H1 (cell line): Measurements from ENCODE around the gene RUNX1. TPM values are rescaled to one million over a fixed set of nuclear protein-coding genes. Genes with fewer than 3 reads are reported as not detected.

Experiments used
- CTCF ChIA-PET: fragments of 300-600 bp; sonication (Branson Sonifier 250); formaldehyde crosslinking; loops from one replicate; lab custom pipeline; 2021; ENCODE audit not compliant: partially characterized antibody; lab: Charles Lee
- POLR2A ChIA-PET: fragments of 300-600 bp; sonication (Branson Sonifier 250); formaldehyde crosslinking; loops from one replicate; lab custom pipeline; 2021; ENCODE audit warnings: inconsistent platforms; ENCODE audit not compliant: partially characterized antibody; lab: Charles Lee
- DNase-seq, 2 experiments: peaks; one replicate each; pipeline versions ENCODE4 v3.0.0 to v3.0.0-alpha.2; 2010 to 2022; ENCODE audit warnings: low spot score in 2 of 2, low read depth in 1 of 2, mixed read lengths in 1 of 2
- FAIRE-seq: peaks from 2 replicates; lab custom pipeline; 2011; peaks lifted over from hg19 to GRCh38; lab: Jason Lieb, UNC
- H2AFZ ChIP-seq: 2 replicates; pipeline ENCODE4 v1.8.1; 2012; ENCODE audit warnings: low read length, inconsistent platforms
- H2AK5ac ChIP-seq: 2 replicates; pipeline ENCODE4 v1.6.1; 2013; ENCODE audit warnings: low read depth, low read length
- H2BK120ac ChIP-seq: replicated peaks from 2 replicates; pipeline ENCODE3; 2013; ENCODE audit warnings: low read depth, low read length, inconsistent platforms
- H2BK12ac ChIP-seq: 2 replicates; pipeline ENCODE4 v1.6.1; 2013; ENCODE audit warnings: low read depth, low read length
- H2BK15ac ChIP-seq: 2 replicates; pipeline ENCODE4 v1.6.1; 2013; ENCODE audit warnings: low read length
- H2BK20ac ChIP-seq: 2 replicates; pipeline ENCODE4 v1.6.1; 2013; ENCODE audit warnings: low read length
- H2BK5ac ChIP-seq: 2 replicates; pipeline ENCODE4 v1.6.1; 2013; ENCODE audit warnings: low read depth, low read length
- H3K14ac ChIP-seq: 2 replicates; pipeline ENCODE4 v1.6.1; 2013; ENCODE audit warnings: inconsistent platforms; ENCODE audit not compliant: insufficient read length
- H3K18ac ChIP-seq: 2 replicates; pipeline ENCODE4 v1.6.1; 2013; ENCODE audit warnings: low read length; ENCODE audit errors: extremely low read depth
- H3K23ac ChIP-seq: 2 replicates; pipeline ENCODE4 v1.6.1; 2013; ENCODE audit warnings: inconsistent platforms; ENCODE audit not compliant: insufficient read length
- H3K23me2 ChIP-seq: 2 replicates; pipeline ENCODE4 v1.6.1; 2013; ENCODE audit warnings: low read depth, low read length
- H3K27ac ChIP-seq: 2 replicates; pipeline ENCODE4 v1.6.1; 2011; ENCODE audit warnings: low read depth, low read length, inconsistent platforms
- H3K27me3 ChIP-seq, 4 experiments: replicated peaks in 1 of 4; 1 replicate in 1 of 4; 2 replicates in 3 of 4; pipeline versions ENCODE4 v1.6.1 to v1.8.1; 2011 to 2013; ENCODE audit warnings: low read length in 3 of 4, mild to moderate bottlenecking in 3 of 4, inconsistent platforms in 2 of 4, mixed read lengths in 2 of 4, moderate library complexity in 1 of 4; ENCODE audit not compliant: control insufficient read depth in 3 of 4, insufficient read depth in 3 of 4; ENCODE audit errors: extremely low read depth in 1 of 4
- H3K36me3 ChIP-seq, 4 experiments: 2 replicates each; pipeline versions ENCODE4 v1.6.1 to v1.8.1; 2011 to 2013; ENCODE audit warnings: mild to moderate bottlenecking in 4 of 4, low read length in 3 of 4, moderate library complexity in 2 of 4, control low read depth in 1 of 4, inconsistent platforms in 1 of 4; ENCODE audit not compliant: insufficient read depth in 4 of 4, control insufficient read depth in 2 of 4
- H3K4ac ChIP-seq: replicated peaks from 2 replicates; pipeline ENCODE3; 2013; ENCODE audit warnings: low read length, low read depth, mixed read lengths, inconsistent platforms; ENCODE audit not compliant: insufficient read length
- H3K4me1 ChIP-seq, 4 experiments: replicated peaks in 1 of 4; 1 replicate in 1 of 4; 2 replicates in 3 of 4; pipeline versions ENCODE4 v1.6.1 to v1.8.1; 2011 to 2013; ENCODE audit warnings: low read length in 3 of 4, inconsistent platforms in 2 of 4, mixed read lengths in 1 of 4; ENCODE audit not compliant: insufficient read depth in 4 of 4, control insufficient read depth in 3 of 4
- H3K4me2 ChIP-seq, 2 experiments: 2 replicates each; pipeline versions ENCODE4 v1.6.1 to v1.8.1; 2011 to 2013; ENCODE audit warnings: low read depth in 2 of 2, low read length in 2 of 2, control low read depth in 1 of 2, inconsistent platforms in 1 of 2, mild to moderate bottlenecking in 1 of 2; ENCODE audit not compliant: insufficient read depth in 1 of 2
- H3K4me3 ChIP-seq, 4 experiments: fragments of 200-600, 300-600 bp in 1 of 4; sonication (generic), shearing (Covaris generic), sonication (Bioruptor Twin) in 1 of 4; 2 replicates each; pipeline versions ENCODE4 v1.5.1 to v1.8.1; 2011 to 2016; ENCODE audit warnings: low read length in 4 of 4, low read depth in 3 of 4, control low read depth in 2 of 4, inconsistent platforms in 2 of 4, mild to moderate bottlenecking in 2 of 4, mixed read lengths in 1 of 4, moderate library complexity in 1 of 4; ENCODE audit not compliant: insufficient read depth in 2 of 4; ENCODE audit errors: extremely low read depth in 1 of 4
- H3K56ac ChIP-seq: replicated peaks from 2 replicates; pipeline ENCODE3; 2013; ENCODE audit warnings: low read depth, mild to moderate bottlenecking, mixed read lengths, low read length, inconsistent platforms; ENCODE audit not compliant: insufficient read length
- H3K79me1 ChIP-seq: 2 replicates; pipeline ENCODE4 v1.6.1; 2013; ENCODE audit warnings: low read depth, low read length, control low read depth
- H3K79me2 ChIP-seq, 2 experiments: 2 replicates each; pipeline versions ENCODE4 v1.6.1 to v1.8.1; 2012 to 2013; ENCODE audit warnings: low read length in 2 of 2, mild to moderate bottlenecking in 2 of 2, inconsistent platforms in 1 of 2; ENCODE audit not compliant: insufficient read depth in 2 of 2, control insufficient read depth in 1 of 2
- H3K9ac ChIP-seq, 4 experiments: replicated peaks in 1 of 4; 1 replicate in 1 of 4; 2 replicates in 3 of 4; pipeline versions ENCODE4 v1.6.1 to v1.8.1; 2011 to 2013; ENCODE audit warnings: low read depth in 3 of 4, low read length in 3 of 4, control low read depth in 2 of 4, mild to moderate bottlenecking in 2 of 4, moderate library complexity in 2 of 4, inconsistent platforms in 1 of 4; ENCODE audit errors: extremely low read depth in 1 of 4
- H3K9me3 ChIP-seq, 2 experiments: 2 replicates each; pipeline versions ENCODE4 v1.6.1 to v1.8.1; 2012 to 2013; ENCODE audit warnings: mild to moderate bottlenecking in 2 of 2, moderate library complexity in 2 of 2, control low read depth in 1 of 2, inconsistent platforms in 1 of 2, low read depth in 1 of 2, low read length in 1 of 2, mixed read lengths in 1 of 2; ENCODE audit not compliant: insufficient read depth in 2 of 2
- H4K20me1 ChIP-seq, 2 experiments: replicated peaks in 1 of 2; 2 replicates each; pipeline versions ENCODE3 to v1.8.1; 2011 to 2013; ENCODE audit warnings: inconsistent platforms in 2 of 2, low read length in 2 of 2, mild to moderate bottlenecking in 1 of 2; ENCODE audit not compliant: insufficient read depth in 2 of 2, control insufficient read depth in 1 of 2
- H4K5ac ChIP-seq: 2 replicates; pipeline ENCODE4 v1.6.1; 2013; ENCODE audit warnings: low read length, low read depth, mixed read lengths, inconsistent platforms; ENCODE audit not compliant: insufficient read length
- H4K8ac ChIP-seq: 2 replicates; pipeline ENCODE4 v1.8.0; 2013; ENCODE audit warnings: mild to moderate bottlenecking, moderate library complexity, low read length, inconsistent platforms; ENCODE audit not compliant: insufficient read depth; ENCODE audit errors: extremely low read depth
- H4K91ac ChIP-seq: replicated peaks from 2 replicates; pipeline ENCODE3; 2013; ENCODE audit warnings: low read length, mixed read lengths, inconsistent platforms; ENCODE audit not compliant: insufficient read length
- BRCA1 ChIP-seq: IDR thresholded peaks from 2 replicates; pipeline ENCODE4 v1.6.1; 2012; ENCODE audit warnings: low read depth, low read length, improper control_type of control experiment
- CHD1 ChIP-seq: IDR thresholded peaks from 2 replicates; pipeline ENCODE4 v1.6.1; 2012; ENCODE audit warnings: low read depth, low read length, improper control_type of control experiment
- CTBP2 ChIP-seq: IDR thresholded peaks from 2 replicates; pipeline ENCODE4 v1.7.0; 2011; ENCODE audit warnings: borderline replicate concordance, mild to moderate bottlenecking, moderate library complexity, mixed read lengths, low read length; ENCODE audit not compliant: insufficient read depth, insufficient read length
- E2F6 ChIP-seq: IDR thresholded peaks from 2 replicates; pipeline ENCODE4 v1.6.1; 2012; ENCODE audit warnings: inconsistent platforms
- EP300 ChIP-seq, 2 experiments: IDR thresholded peaks; 1 replicate in 1 of 2; 2 replicates in 1 of 2; pipeline ENCODE4 v1.6.1; 2011 to 2012; ENCODE audit warnings: low read depth in 2 of 2, low read length in 2 of 2, mild to moderate bottlenecking in 2 of 2, borderline replicate concordance in 1 of 2, inconsistent platforms in 1 of 2, moderate library complexity in 1 of 2
- HDAC6 ChIP-seq: IDR thresholded peaks from one replicate; pipeline ENCODE4 v1.7.1; 2012; ENCODE audit warnings: low read depth, mild to moderate bottlenecking, inconsistent platforms, low read length, moderate library complexity
- KDM1A ChIP-seq: fragments of 200-600, 300-600 bp; sonication (generic); IDR thresholded peaks from 2 replicates; pipeline ENCODE4 v1.7.1; 2016; ENCODE audit warnings: mild to moderate bottlenecking, low read length, borderline replicate concordance
- NANOG ChIP-seq: IDR thresholded peaks from 2 replicates; pipeline ENCODE4 v1.6.1; 2011; ENCODE audit warnings: low read length, low read depth, mild to moderate bottlenecking, inconsistent platforms; ENCODE audit not compliant: insufficient read depth, poor library complexity, severe bottlenecking
- RFX5 ChIP-seq: IDR thresholded peaks from 2 replicates; pipeline ENCODE4 v1.6.1; 2011; ENCODE audit warnings: low read depth, low read length, improper control_type of control experiment, borderline replicate concordance
- RNF2 ChIP-seq: fragments of 200-900, 300-1000 bp; sonication (generic); IDR thresholded peaks from 2 replicates; pipeline ENCODE4 v1.7.1; 2016; ENCODE audit warnings: borderline replicate concordance, low read depth, mild to moderate bottlenecking, antibody characterized with exemption, low read length; ENCODE audit not compliant: poor library complexity, severe bottlenecking; ENCODE audit errors: missing control alignments
- SIRT6 ChIP-seq: IDR thresholded peaks from one replicate; pipeline ENCODE4 v1.7.1; 2012; ENCODE audit warnings: low read length, inconsistent platforms
- SIX5 ChIP-seq: IDR thresholded peaks from 2 replicates; pipeline ENCODE4 v1.6.1; 2011; ENCODE audit warnings: mild to moderate bottlenecking, low read depth, low read length
- YY1 ChIP-seq: IDR thresholded peaks from 2 replicates; pipeline ENCODE4 v1.6.1; 2011; ENCODE audit warnings: low read depth, mild to moderate bottlenecking, low read length
- WGBS, 2 experiments: shearing (Covaris generic) in 1 of 2; methylation state at CpG; one replicate each; pipeline versions ENCODE4 v1.1.6 to v1.1.7; 2013 to 2015; ENCODE audit warnings: low lambda C conversion rate in 2 of 2, mixed read lengths in 2 of 2, inconsistent platforms in 1 of 2, low coverage in 1 of 2, missing lambda C conversion rate in 1 of 2; ENCODE audit not compliant: insufficient replicate concordance in 2 of 2, insufficient coverage in 1 of 2, insufficient read length in 1 of 2; ENCODE audit errors: extremely low coverage in 1 of 2, missing lambda C conversion rate in 1 of 2; 5-methylcytosine and 5-hydroxymethylcytosine counted together
- polyA plus RNA-seq, 7 experiments: library from polyadenylated mRNA; depleted of rRNA in 3 of 7; stranded (reverse) in 5 of 7; unstranded in 2 of 7; fragments of >200 nt in 5 of 7; fragments of 200-250 nt in 2 of 7; gene quantifications; 1 replicate in 5 of 7; 2 replicates in 1 of 7; 4 replicates in 1 of 7; pipeline versions ENCODE4 v1.2.1 to v1.2.3, GENCODE V29; 2011 to 2013; ENCODE audit warnings: missing spikeins in 2 of 7, mixed read lengths in 2 of 7
- total RNA-seq: library from RNA; stranded (reverse); fragmentation: NEBNext Ultra II Directional; extraction: Animal tissue kit (Norgen Biotek cat#: 25700); gene quantifications from 2 replicates; pipeline ENCODE4 v1.2.1, GENCODE V29; 2021

RUNX1 gene
- total and polyA plus RNA-seq, 2 of the 8 experiments (the other 6 are each of a cell fraction or from before 2014, with no cell fraction given): 0.20 to 0.60 TPM

- H3K4me2 ChIP-seq: no peak overlapping the region
- peaks cover 2% of the 10 kb centered on the region; the same call in 1 of the 2 replicates for H3K23me2 ChIP-seq
- no peak overlapping the region for H3K18ac ChIP-seq
- no peak overlapping the region for H3K56ac ChIP-seq
- H4K20me1 ChIP-seq: no peaks in the 10 kb centered on the region
- H2BK15ac ChIP-seq: no peak overlapping the region
- no peak overlapping the region for H3K4ac ChIP-seq
- no peaks in the 10 kb centered on the region for H3K36me3 ChIP-seq
- ChIA-PET POLR2A (no interaction called here), CTCF (interaction anchor here (0.6 to 1.1 kb wide), 3 partner anchors 17 to 326 kb away, joined by 3 read pairs; no protein-coding TSS in a partner anchor)
- no peak for FAIRE-seq
- no peaks in the 10 kb centered on the region for H3K79me2 ChIP-seq
- no peak overlapping the region for H2BK20ac ChIP-seq
- H3K27me3 ChIP-seq: no peaks in the 10 kb centered on the region
- no peak overlapping the region for H3K14ac ChIP-seq
- no peak overlapping the region for H2AFZ ChIP-seq
- no peak for DNase-seq
- H4K91ac ChIP-seq: no peak overlapping the region
- H2BK120ac ChIP-seq: no peak overlapping the region
- no peak overlapping the region for H2BK5ac ChIP-seq
- no peaks in the 10 kb centered on the region for H3K79me1 ChIP-seq
- no peak overlapping the region for H3K9ac ChIP-seq
- 92% methylated on average over 2 of the region's 2 CpGs; no CpG with 5 or more reads in 1 of the 2 experiments for WGBS, 2 experiments
- H3K27ac ChIP-seq: no peak overlapping the region
- H2AK5ac ChIP-seq: no peak overlapping the region
- no peak overlapping the region for H3K4me3 ChIP-seq
- no peak overlapping the region for H4K5ac ChIP-seq
- H4K8ac ChIP-seq: no peak overlapping the region
- no peak overlapping the region for H3K23ac ChIP-seq
- no peak overlapping the region for H2BK12ac ChIP-seq
- H3K4me1 ChIP-seq: no peaks in the 10 kb centered on the region
- no peaks in the 10 kb centered on the region for H3K9me3 ChIP-seq
- TF ChIP-seq SIRT6: no peak
- TF ChIP-seq RFX5: no peak
- TF ChIP-seq E2F6: no peak
- TF ChIP-seq HDAC6: no peak
- TF ChIP-seq CTBP2: no peak
- TF ChIP-seq EP300 (IDR thresholded peaks at IDR 0.05; ENCODE audit: borderline replicate concordance in 1 of 2, low read depth in 2 of 2, low read length in 2 of 2): no peak
- TF ChIP-seq SIX5: no peak
- TF ChIP-seq NANOG: no peak
- no peak for TF ChIP-seq RNF2
- TF ChIP-seq YY1: no peak
- TF ChIP-seq KDM1A: no peak
- no peak for TF ChIP-seq CHD1
- no peak for TF ChIP-seq BRCA1
These were observed 121.1 kb downstream of the RUNX1 start for GRCh38 chr21:34927992-34928391.
